HG02884 (cell line): ENCODE results near the gene NDUFS3.

ENCODE experiments used
- ATAC-seq: cut with Tn5 transposase; IDR thresholded peaks from one replicate; pipeline ENCODE4 v1.9.1; 2021; ENCODE audit warnings: mild to moderate bottlenecking, moderate library complexity; ENCODE audit not compliant: unreplicated experiment

NDUFS3 gene

GRCh38 chr11:47631473-47631872 is 52.6 kb downstream of the NDUFS3 start:
- no peak for ATAC-seq
